Fibroblast of skin of right quadriceps (primary cell): ENCODE results near the gene C17orf58.
A peak's percentile ranks its signal among the peaks of the same experiment; 100 is the strongest.
"Not testable (repeated sequence)": the region's sequence is repeated elsewhere in the genome, so short reads cannot be mapped to it uniquely, and the experiment has no call there.

ENCODE experiments used
- DNase-seq: peaks from one replicate; pipeline ENCODE4 v3.0.0-alpha.2; 2013

Gene C17orf58

GRCh38 chr17:67996301-67997171 is at the start of gene C17orf58:
Gene C17orf58, minus strand, starts transcription at chr17:67996469. Its CDS starts 271 bp downstream, at chr17:67996198.
- peak; percentile 30 for DNase-seq

DNA sequence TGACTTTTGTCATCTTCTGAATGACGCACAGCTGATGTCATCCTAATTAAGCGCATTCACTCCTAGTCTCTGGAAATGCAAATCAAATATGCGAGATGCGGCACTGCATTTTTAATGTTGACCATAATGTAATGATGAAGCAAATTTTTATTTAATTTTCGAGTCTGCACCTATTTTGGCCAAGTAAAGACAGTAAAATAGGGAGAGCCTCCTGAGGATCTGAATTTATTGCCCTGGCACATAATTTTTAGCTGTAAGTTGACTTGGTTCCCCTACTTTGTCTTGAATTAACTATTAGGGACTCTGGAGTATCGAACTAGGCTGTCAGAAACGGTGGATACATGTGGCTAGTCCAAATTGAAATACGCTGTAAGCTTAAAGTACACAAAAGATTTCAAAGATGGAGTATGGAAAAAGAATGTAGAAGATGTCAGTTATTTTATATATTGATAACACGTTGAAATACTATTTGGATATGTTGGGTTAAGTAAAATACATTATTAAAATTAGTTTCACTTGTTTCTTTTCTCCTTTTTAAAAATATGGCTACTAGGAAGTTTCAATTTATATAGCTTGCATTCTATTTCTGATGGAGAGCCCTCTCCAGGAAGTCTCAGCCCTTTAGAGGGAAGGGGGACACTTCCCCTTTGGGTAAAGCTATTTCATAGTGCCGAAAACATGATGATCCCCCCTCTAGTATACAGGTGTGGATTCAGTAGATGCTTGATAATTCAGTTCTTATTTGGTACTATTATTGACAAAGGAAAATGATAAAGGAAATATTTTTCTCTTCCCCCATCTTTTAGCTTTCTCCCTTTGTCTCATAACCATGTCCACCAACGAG is 40.3 kb upstream of the C17orf58 start:
- peak; percentile 64 for DNase-seq

DNA sequence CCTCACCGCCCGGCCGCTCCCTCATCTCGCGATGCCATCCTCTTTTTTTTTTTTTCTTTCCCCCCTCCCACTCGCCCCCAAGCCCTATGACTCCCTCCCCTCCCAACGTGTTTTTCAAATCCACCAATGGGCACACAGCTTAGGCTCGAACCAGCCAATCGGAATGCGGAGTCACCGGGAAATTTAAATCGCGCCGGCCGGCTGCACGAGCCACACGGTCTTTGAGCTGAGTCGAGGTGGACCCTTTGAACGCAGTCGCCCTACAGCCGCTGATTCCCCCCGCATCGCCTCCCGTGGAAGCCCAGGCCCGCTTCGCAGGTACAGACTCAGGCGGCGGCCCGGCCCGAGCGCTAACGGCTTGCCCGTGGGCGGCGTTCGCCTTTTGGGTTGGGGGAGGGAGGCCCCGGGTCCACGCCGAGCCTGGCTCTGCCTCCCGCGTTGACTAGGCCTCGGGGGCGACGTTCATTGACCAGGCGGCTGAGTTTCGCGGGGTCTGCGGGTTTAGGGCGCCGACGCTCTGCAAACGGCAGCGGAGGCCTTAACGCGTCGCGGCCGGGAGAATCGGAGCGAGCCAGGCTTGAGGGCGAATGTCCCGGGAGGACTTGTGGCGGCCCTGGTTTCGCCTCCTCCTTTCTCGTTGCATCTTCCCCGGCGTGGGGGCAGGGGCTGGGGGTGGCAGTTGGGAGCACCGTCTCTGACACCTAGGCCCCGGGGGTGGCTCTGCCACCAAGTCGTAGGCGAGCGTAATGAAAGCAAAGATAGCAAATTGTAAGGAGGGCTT is 39.4 kb upstream of the C17orf58 start, which contains the start of gene KPNA2:
Gene KPNA2, plus strand, starts transcription at position 213 of the 781 bp plus-strand sequence. CDS start 1,398 bp downstream, outside the sequence.
- peak; percentile 98 for DNase-seq

- DNase-seq = no peak
Observed at GRCh38 chr17:68035131-68035522, 38.9 kb upstream of the C17orf58 start.

- no peak for DNase-seq
Observed at GRCh38 chr17:68034452-68034776, 38.1 kb upstream of the C17orf58 start.

GRCh38 chr17:68033636-68034451 is 37.6 kb upstream of the C17orf58 start:
- peak; percentile 79 for DNase-seq

DNA sequence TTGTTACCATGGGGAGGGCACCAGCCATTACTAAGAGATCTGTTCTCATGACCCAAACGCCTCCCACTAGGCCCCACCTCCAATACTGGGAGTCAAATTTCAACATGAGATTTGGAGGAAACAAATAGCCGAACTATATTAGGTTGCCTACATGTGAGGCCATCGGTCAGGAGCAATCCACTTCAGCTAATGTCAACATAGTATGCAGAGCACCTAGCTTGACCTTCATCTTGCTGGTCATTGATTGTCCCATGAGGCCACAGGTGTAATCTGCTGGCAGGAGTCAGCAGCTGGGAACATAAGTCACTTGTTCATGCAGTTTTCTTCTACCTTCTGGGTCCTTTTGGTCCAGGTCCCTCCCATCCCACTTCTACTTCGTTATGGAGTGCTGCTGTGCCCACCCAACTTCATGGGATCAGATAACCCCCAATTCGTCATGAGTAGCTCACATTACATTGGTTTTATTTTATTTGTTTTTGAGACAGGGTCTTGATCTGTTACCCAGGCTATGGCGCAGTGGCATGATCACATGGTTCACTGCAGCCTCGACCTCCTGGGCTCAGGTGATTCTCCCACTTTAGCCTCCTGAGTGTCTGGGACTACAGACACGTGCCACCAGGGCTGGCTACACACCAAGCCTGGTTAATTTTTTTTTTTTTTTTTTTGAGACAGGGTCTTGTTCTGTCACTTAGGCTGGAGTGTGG is 33.4 kb upstream of the C17orf58 start:
- DNase-seq = no peak

- not testable (repeated sequence) for DNase-seq
Observed at GRCh38 chr17:68022547-68022946, 26.3 kb upstream of the C17orf58 start.

DNA sequence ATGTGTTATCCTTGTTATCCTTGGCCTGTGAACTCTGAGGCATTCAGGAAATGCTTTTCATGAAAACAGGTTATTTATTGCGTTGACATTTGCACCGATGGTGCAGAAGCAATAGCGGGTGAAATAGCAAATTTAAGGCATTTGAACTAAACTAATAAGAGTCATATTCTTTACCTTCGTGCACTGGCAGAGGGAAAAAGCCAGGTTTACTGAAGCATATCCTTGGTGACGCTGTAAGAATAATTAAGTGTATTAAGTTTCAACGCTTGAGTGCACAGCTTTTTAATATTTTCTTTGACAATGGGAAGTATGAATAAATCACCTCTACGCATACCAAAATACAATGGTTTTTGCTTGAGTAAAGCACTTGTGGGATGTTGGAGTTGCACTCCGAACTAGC is 25.7 kb upstream of the C17orf58 start:
- no peak for DNase-seq

GRCh38 chr17:68020791-68021190 is 24.5 kb upstream of the C17orf58 start:
- DNase-seq = not testable (repeated sequence)

GRCh38 chr17:68020409-68020756 is 24.1 kb upstream of the C17orf58 start:
- DNase-seq = no peak

- DNase-seq = peak; percentile 95
Observed at GRCh38 chr17:68019675-68020408, 23.6 kb upstream of the C17orf58 start.

- no peak for DNase-seq
Observed at GRCh38 chr17:68019336-68019674, 23.0 kb upstream of the C17orf58 start.

DNA sequence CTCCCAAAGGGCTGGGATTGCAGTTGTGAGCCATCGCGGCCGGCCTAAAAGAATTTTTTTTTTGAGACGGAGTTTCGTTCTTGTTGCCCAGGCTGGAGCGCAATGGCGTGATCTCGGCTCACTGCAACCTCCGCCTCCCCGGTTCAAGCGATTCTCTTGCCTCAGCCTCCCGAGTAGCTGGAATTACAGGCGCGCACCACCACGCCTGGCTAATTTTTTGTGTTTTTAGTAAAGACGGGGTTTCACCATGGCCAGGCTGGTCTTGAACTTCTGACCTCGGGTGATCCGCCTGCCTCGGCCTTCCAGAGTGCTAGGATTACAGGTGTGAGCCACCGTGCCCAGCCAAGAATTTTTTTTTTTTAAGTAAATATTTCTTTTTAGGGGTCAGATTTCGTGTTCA is 22.2 kb upstream of the C17orf58 start:
- DNase-seq = not testable (repeated sequence)

- DNase-seq = no peak
Observed at GRCh38 chr17:68016838-68017237, 20.6 kb upstream of the C17orf58 start.

DNA sequence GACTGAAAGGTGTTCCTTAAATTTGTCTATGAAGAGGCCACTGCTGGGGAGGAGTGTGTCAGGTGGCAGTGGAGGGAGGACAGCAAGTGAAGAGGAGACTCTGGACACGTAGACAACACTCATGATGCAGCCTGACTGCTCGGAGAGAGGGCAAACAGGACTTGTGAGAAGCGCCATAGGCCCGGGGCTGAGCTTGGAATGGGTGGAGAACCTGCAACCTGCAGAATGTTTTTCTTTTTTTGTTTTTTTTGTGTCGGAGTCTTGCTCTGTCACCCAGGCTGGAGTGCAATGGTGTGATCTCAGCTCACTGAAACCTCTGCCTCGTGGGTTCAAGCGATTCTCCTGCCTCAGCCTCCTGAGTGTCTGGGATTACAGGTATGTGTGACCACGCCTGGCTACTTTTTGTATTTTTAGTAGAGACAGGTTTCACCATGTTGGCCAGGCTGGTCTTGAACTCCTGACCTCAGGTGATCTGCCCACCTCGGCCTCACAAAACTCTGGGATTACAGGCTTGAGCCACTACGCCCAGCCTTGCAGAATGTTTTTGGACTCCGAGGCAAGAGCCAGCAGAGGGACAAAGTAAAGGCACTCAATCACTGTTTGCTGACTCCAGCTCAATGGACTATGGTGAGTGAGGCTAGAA is 18.9 kb upstream of the C17orf58 start:
- DNase-seq = no peak

DNA sequence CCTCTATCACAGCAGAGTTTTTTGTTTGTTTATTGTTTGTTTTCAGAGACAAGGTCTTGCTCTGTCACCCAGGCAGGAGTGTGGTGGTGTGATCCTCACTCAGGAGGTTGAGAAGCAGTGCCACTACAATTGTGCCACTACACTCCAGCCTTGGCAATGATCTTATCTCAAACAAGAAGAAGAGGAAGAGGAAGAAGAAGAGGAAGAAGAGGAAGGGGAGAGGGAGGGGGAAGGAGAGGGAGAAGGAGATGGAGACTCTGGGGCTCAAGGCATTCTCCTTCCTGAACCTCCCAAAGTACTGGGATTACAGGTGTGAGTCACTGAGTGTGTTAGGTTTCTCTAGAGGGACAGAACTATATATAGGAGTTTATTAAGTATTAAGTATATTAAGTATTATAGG is 17.1 kb upstream of the C17orf58 start:
- DNase-seq = no peak

DNA sequence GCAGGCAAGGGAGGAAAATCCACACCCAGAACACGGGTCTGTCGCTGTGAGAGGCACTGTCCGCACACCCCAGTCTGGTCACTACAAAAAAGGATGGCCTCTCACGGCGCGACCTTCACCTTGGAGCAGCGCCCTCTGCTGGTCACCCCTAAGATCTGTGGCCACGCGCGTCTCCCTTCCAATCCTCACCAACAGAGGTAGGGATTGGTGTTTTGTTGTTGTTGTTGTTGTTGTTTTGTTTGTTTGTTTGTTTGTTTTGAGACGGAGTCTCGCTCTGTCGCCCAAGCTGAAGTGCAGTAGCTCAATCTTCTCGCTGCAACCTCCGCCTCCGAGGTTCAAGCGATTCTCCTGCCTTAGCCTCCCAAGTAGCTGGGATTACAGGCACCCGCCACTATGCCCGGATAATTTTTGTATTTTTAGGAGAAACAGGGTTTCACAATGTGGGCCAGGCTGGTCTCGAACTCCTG is 15.0 kb upstream of the C17orf58 start:
- DNase-seq = no peak

- DNase-seq = no peak
Observed at GRCh38 chr17:68006797-68007196, 10.5 kb upstream of the C17orf58 start.

DNA sequence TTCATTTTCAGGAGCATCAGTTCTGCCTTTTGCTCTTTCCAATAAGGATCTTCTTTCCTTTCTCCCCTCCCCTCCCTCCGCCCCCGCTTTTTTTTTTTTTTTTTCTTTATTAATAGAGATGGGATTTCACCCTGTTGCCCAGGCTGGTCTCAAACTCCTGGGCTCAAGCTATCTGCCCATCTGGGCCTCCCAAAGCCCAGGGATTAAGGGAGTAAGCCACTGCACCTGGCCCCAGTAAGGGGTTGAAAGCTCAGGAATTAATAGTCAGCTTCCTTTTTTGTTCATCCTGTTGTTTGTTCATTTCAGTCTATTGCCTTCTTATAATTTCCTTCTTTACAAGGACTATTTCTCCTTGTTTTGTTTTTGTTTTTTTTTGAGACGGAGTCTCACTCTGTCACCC is 7.9 kb upstream of the C17orf58 start:
- DNase-seq = no peak
